GM12878 (cell line): ENCODE measurements around the gene SNCAIP. TPM values are rescaled to one million over a fixed set of nuclear protein-coding genes. Genes with fewer than 3 reads are reported as not detected.

Experiments used
- ATAC-seq: fragments of 200-7000 bp; cut with Tn5 transposase; 3 replicates; pipeline ENCODE4 v1.9.1; 2020; ENCODE audit warnings: mild to moderate bottlenecking, moderate library complexity
- BruUV-seq: library from RNA; stranded (reverse); fragments of 400-500 nt; replicated peaks from 2 replicates; lab custom pipeline; 2021; lab: Mats Ljungman, UMichigan
- CTCF ChIA-PET: fragments of 300-600 bp; sonication (Branson Sonifier 250); formaldehyde crosslinking; extraction: SDS; loops from one replicate; lab custom pipeline; 2021; ENCODE audit warnings: inconsistent platforms; lab: Yijun Ruan, JAX
- POLR2A ChIA-PET: fragments of 350-600 bp; formaldehyde crosslinking; extraction: SDS; loops from one replicate; lab custom pipeline; 2021; ENCODE audit warnings: inconsistent platforms; lab: Charles Lee
- RAD21 ChIA-PET: fragments of 300-600 bp; sonication (Branson Sonifier 250); formaldehyde crosslinking; loops from one replicate; lab custom pipeline; 2023; ENCODE audit warnings: antibody characterized with exemption; ENCODE audit not compliant: unreplicated experiment; lab: Charles Lee
- SMC1A ChIA-PET: fragments of 300-600 bp; sonication (Branson Sonifier 250); formaldehyde crosslinking; loops from one replicate; lab custom pipeline; 2023; ENCODE audit not compliant: unreplicated experiment, uncharacterized antibody; lab: Charles Lee
- DNase-seq: peaks from one replicate; pipeline ENCODE4 v3.0.0-alpha.2; 2011; ENCODE audit warnings: low read depth, low spot score
- FAIRE-seq: peaks from 3 replicates; lab custom pipeline; 2011; peaks lifted over from hg19 to GRCh38; lab: Jason Lieb, UNC
- H2AFZ ChIP-seq: 2 replicates; pipeline ENCODE4 v1.6.0; 2011; ENCODE audit warnings: low read depth, low read length, control low read depth; ENCODE audit not compliant: control insufficient read depth
- H3K27ac ChIP-seq: 2 replicates; pipeline ENCODE4 v1.5.1; 2011; ENCODE audit warnings: control low read depth; ENCODE audit not compliant: control insufficient read depth, insufficient read depth
- H3K27me3 ChIP-seq, 2 experiments: replicated peaks in 1 of 2; 2 replicates each; pipeline versions ENCODE4 v1.6.0 to v1.6.1; 2011; ENCODE audit warnings: low read length in 1 of 2; ENCODE audit not compliant: control insufficient read depth in 2 of 2, insufficient read depth in 2 of 2
- H3K36me3 ChIP-seq, 2 experiments: 2 replicates each; pipeline ENCODE4 v1.5.1; 2011; ENCODE audit warnings: low read length in 1 of 2; ENCODE audit not compliant: control insufficient read depth in 2 of 2, insufficient read depth in 2 of 2
- H3K4me1 ChIP-seq: 2 replicates; pipeline ENCODE4 v1.6.1; 2011; ENCODE audit warnings: mild to moderate bottlenecking, low read length, moderate library complexity, mixed read lengths; ENCODE audit not compliant: control insufficient read depth, insufficient read depth
- H3K4me2 ChIP-seq: 2 replicates; pipeline ENCODE4 v1.6.0; 2011; ENCODE audit warnings: control low read depth; ENCODE audit not compliant: control insufficient read depth, insufficient read depth
- H3K4me3 ChIP-seq: fragments of 200-600 bp; sonication (generic); 2 replicates; pipeline ENCODE4 v1.5.1; 2016
- H3K79me2 ChIP-seq: 2 replicates; pipeline ENCODE4 v1.6.0; 2011; ENCODE audit warnings: low read length; ENCODE audit not compliant: control insufficient read depth, insufficient read depth
- H3K9ac ChIP-seq: 2 replicates; pipeline ENCODE4 v1.8.0; 2011; ENCODE audit warnings: low read length, control low read depth, mixed read lengths; ENCODE audit not compliant: control insufficient read depth, insufficient read depth
- H3K9me3 ChIP-seq: replicated peaks from 3 replicates; pipeline ENCODE4 v1.5.1; 2011; ENCODE audit warnings: mild to moderate bottlenecking, low read length; ENCODE audit not compliant: control insufficient read depth, insufficient read depth
- H4K20me1 ChIP-seq: 2 replicates; pipeline ENCODE4 v1.6.0; 2011; ENCODE audit not compliant: control insufficient read depth, insufficient read depth
- ATF3 ChIP-seq: IDR thresholded peaks from 2 replicates; pipeline ENCODE4 v1.6.1; 2011; ENCODE audit warnings: low read depth, mild to moderate bottlenecking, low read length, moderate library complexity, borderline replicate concordance; ENCODE audit errors: extremely low read depth
- CHD2 ChIP-seq: IDR thresholded peaks from 2 replicates; pipeline ENCODE4 v1.6.1; 2011; ENCODE audit warnings: low read depth, low read length, improper control_type of control experiment, borderline replicate concordance
- SKIL ChIP-seq: fragments of 450-650 bp; IDR thresholded peaks from 2 replicates; pipeline ENCODE4 v1.6.1; 2017; ENCODE audit warnings: mild to moderate bottlenecking, low read depth, inconsistent platforms; ENCODE audit not compliant: poor library complexity, severe bottlenecking
- ZNF384 ChIP-seq: IDR thresholded peaks from 2 replicates; pipeline ENCODE4 v1.6.1; 2012; ENCODE audit warnings: low read depth, mild to moderate bottlenecking, low read length, improper control_type of control experiment, borderline replicate concordance
- WGBS: methylation state at CpG from one replicate; pipeline ENCODE4 v1.1.6; 2016; ENCODE audit warnings: low lambda C conversion rate; ENCODE audit not compliant: insufficient replicate concordance, insufficient coverage; ENCODE audit errors: missing lambda C conversion rate; 5-methylcytosine and 5-hydroxymethylcytosine counted together
- in situ Hi-C: fragments of 300-500 bp; cut with MboI; formaldehyde crosslinking; loops from 9 replicates; pipeline ENCODE4 v1.14.3; 2018; ENCODE audit warnings: mixed read lengths
- intact Hi-C: fragments of 100-400 bp; cut with micrococcal nuclease; formaldehyde crosslinking; loops from one replicate; pipeline ENCODE4 v1.14.2; 2022; ENCODE audit not compliant: unreplicated experiment
- polyA plus RNA-seq, 11 experiments: library from polyadenylated mRNA; depleted of rRNA in 4 of 11; unstranded in 6 of 11; stranded (reverse) in 5 of 11; fragments of >200 nt; fragmentation: Nextera tagmentation in 4 of 11; fragmentation: Illumina TruSeq in 1 of 11; extraction: Ambion mirVana in 4 of 11; extraction: Trizol in 1 of 11; gene quantifications; 1 replicate in 1 of 11; 2 replicates in 10 of 11; pipeline versions ENCODE4 v1.2.1 to v1.2.3, GENCODE V29; 2011 to 2016; ENCODE audit warnings: inconsistent platforms in 2 of 11, missing spikeins in 2 of 11, low read depth in 1 of 11
- total RNA-seq, 4 experiments: library from RNA; depleted of rRNA in 3 of 4; stranded (reverse); fragments of >200 nt in 3 of 4; fragmentation: Illumina TruSeq in 1 of 4; extraction: Trizol in 1 of 4; gene quantifications; 2 replicates each; pipeline versions ENCODE4 v1.2.1 to v1.2.3, GENCODE V29; 2013 to 2021

Gene SNCAIP
- total and polyA plus RNA-seq, 10 of the 15 experiments (the other 5 are each of a cell fraction or from before 2014, with no cell fraction given), result 0.03 to 0.62 (median 0.16) TPM; not detected in 1

- Histone ChIP-seq H3K4me2 (no peak overlapping the region), H3K4me3 (no peak overlapping the region), H2AFZ (no peak overlapping the region), H3K9me3 (no peaks in the 10 kb centered on the region), H3K27me3 (no peaks in the 10 kb centered on the region), H3K27ac (no peak overlapping the region), H3K4me1 (no peaks in the 10 kb centered on the region), H3K9ac (no peak overlapping the region), H3K36me3 (no peaks in the 10 kb centered on the region), H3K79me2 (no peaks in the 10 kb centered on the region), H4K20me1 (no peaks in the 10 kb centered on the region)
- BruUV-seq, result no TSS peak
- WGBS, result 0% methylated on average over 1 of the region's 1 CpG
- in situ Hi-C loops, result no loop called here
- FAIRE-seq (no peak), ATAC-seq (no peak), DNase-seq (no peak)
- RAD21 ChIA-PET, result no interaction called here
- POLR2A ChIA-PET, result no interaction called here
- SMC1A ChIA-PET, result interaction anchor here (1.0 to 1.7 kb wide), 2 partner anchors 13 to 99 kb away, joined by 3 to 4 read pairs; no protein-coding TSS in a partner anchor
- intact Hi-C loops, result no loop called here
- CTCF ChIA-PET, result no interaction called here
- TF ChIP-seq ATF3 (no peak), CHD2 (no peak)
Observed at GRCh38 chr5:122400341-122400740, 88.3 kb downstream of the SNCAIP start.

- Histone ChIP-seq H3K4me2 (no peak overlapping the region), H3K36me3 (no peaks in the 10 kb centered on the region)
- no peak for TF ChIP-seq SKIL
- TF ChIP-seq ZNF384, result no peak
- TF ChIP-seq, all 136 proteins: peak for 0
- Histone ChIP-seq H3K9ac (no peak overlapping the region), H3K4me1 (no peaks in the 10 kb centered on the region), H4K20me1 (no peaks in the 10 kb centered on the region), H3K27me3 (no peaks in the 10 kb centered on the region), H3K9me3 (no peaks in the 10 kb centered on the region), H3K27ac (no peak overlapping the region), H2AFZ (no peak overlapping the region), H3K4me3 (no peak overlapping the region), H3K79me2 (no peaks in the 10 kb centered on the region)
- ChIA-PET SMC1A (interaction anchor here (1.7 kb wide), 1 partner anchor 12 kb away, joined by 4 read pairs; no protein-coding TSS in a partner anchor), CTCF (interaction anchor here (0.7 kb wide), 1 partner anchor 45 kb away, joined by 3 read pairs; no protein-coding TSS in a partner anchor), RAD21 (no interaction called here), POLR2A (no interaction called here)
- intact Hi-C loops (no loop called here), in situ Hi-C loops (no loop called here)
- no peak for DNase-seq
- WGBS, result 0% methylated on average over 1 of the region's 1 CpG
- no peak for ATAC-seq
- no TSS peak for BruUV-seq
- FAIRE-seq, result no peak
Observed at GRCh38 chr5:122400938-122401337, 88.9 kb downstream of the SNCAIP start.
